ENCODE measurements around the gene EHD1.

GRCh38 chr11:64864473-64865285 is 13.7 kb downstream of the EHD1 start:
- TF ChIP-seq CTCF (optimal IDR thresholded peaks at IDR 0.05 in 1 of 3, IDR thresholded peaks at IDR 0.05 in 1 of 3, conservative IDR thresholded peaks at IDR 0.05 in 1 of 3; ENCODE audit: extremely low read depth in 1 of 3, insufficient read depth in 2 of 3, low read length in 3 of 3) (no peak), EZH2 (IDR thresholded peaks at IDR 0.05; ENCODE audit: low read length) (no peak)
